Smooth muscle cell (in vitro differentiated cells): ENCODE results near the gene PUDP. TPM values are rescaled to one million over a fixed set of nuclear protein-coding genes. Genes with fewer than 3 reads are reported as not detected.

Source experiments
- DNase-seq: peaks from one replicate; lab custom pipeline; 2025; ENCODE audit not compliant: unreplicated experiment; lab: John Stamatoyannopoulos, UW
- H2AFZ ChIP-seq: fragments of 200-600 bp; sonication (generic); 2 replicates; pipeline ENCODE4 v1.6.0; 2016; ENCODE audit warnings: antibody characterized with exemption, low read depth, mild to moderate bottlenecking
- H3F3A ChIP-seq: fragments of 200-600 bp; sonication (generic); 2 replicates; pipeline ENCODE4 v1.6.0; 2017; ENCODE audit warnings: antibody characterized with exemption, low read depth
- H3K27ac ChIP-seq: fragments of 200-600 bp; sonication (generic); 2 replicates; pipeline ENCODE4 v1.5.1; 2016; ENCODE audit warnings: low read depth, mild to moderate bottlenecking
- H3K27me3 ChIP-seq: fragments of 200-600 bp; sonication (generic); 2 replicates; pipeline ENCODE4 v1.6.1; 2016; ENCODE audit warnings: low read depth, mild to moderate bottlenecking
- H3K36me3 ChIP-seq: fragments of 200-600 bp; sonication (generic); 2 replicates; pipeline ENCODE4 v1.5.1; 2016; ENCODE audit warnings: low read depth
- H3K4me1 ChIP-seq: fragments of 200-600 bp; sonication (generic); 2 replicates; pipeline ENCODE4 v1.5.1; 2016; ENCODE audit warnings: low read depth
- H3K4me2 ChIP-seq: fragments of 200-600 bp; sonication (generic); 2 replicates; pipeline ENCODE4 v1.6.0; 2016; ENCODE audit warnings: mild to moderate bottlenecking
- H3K4me3 ChIP-seq: fragments of 200-600 bp; sonication (generic); 2 replicates; pipeline ENCODE4 v1.5.1; 2016; ENCODE audit warnings: mild to moderate bottlenecking
- H3K79me2 ChIP-seq: fragments of 200-600 bp; sonication (generic); 2 replicates; pipeline ENCODE4 v1.6.0; 2016; ENCODE audit warnings: low read depth, mild to moderate bottlenecking
- H3K9ac ChIP-seq: fragments of 200-600 bp; sonication (generic); 2 replicates; pipeline ENCODE4 v1.6.0; 2016; ENCODE audit warnings: low read depth
- H3K9me3 ChIP-seq: fragments of 200-600 bp; sonication (generic); replicated peaks from 2 replicates; pipeline ENCODE4 v1.5.1; 2016; ENCODE audit warnings: low read depth
- H4K20me1 ChIP-seq: fragments of 200-600 bp; sonication (generic); 2 replicates; pipeline ENCODE4 v1.6.0; 2016; ENCODE audit warnings: low read depth
- WGBS: methylation state at CpG from one replicate; pipeline ENCODE4 v1.1.7; 2016; ENCODE audit warnings: low lambda C conversion rate; 5-methylcytosine and 5-hydroxymethylcytosine counted together
- polyA plus RNA-seq: library from polyadenylated mRNA; unstranded; fragments of >200 nt; fragmentation: Nextera tagmentation; extraction: Ambion mirVana; gene quantifications from 2 replicates; pipeline ENCODE4 v1.2.1, GENCODE V29; 2016
- total RNA-seq: library from RNA; depleted of rRNA; stranded (reverse); fragments of >200 nt; gene quantifications from 2 replicates; pipeline ENCODE4 v1.2.3, GENCODE V29; 2014
- TF ChIP-seq, protein P1 (sequence below): fragments of 200-600 bp; sonication (generic); IDR thresholded peaks from 2 replicates; pipeline ENCODE4 v1.5.1; 2017; ENCODE audit warnings: borderline replicate concordance, mild to moderate bottlenecking, antibody characterized with exemption; ENCODE audit not compliant: insufficient read depth, poor library complexity, severe bottlenecking

PUDP gene
- total and polyA plus RNA-seq, 2 experiments from 2014 or later: 13.2 to 19.5 TPM

DNA sequence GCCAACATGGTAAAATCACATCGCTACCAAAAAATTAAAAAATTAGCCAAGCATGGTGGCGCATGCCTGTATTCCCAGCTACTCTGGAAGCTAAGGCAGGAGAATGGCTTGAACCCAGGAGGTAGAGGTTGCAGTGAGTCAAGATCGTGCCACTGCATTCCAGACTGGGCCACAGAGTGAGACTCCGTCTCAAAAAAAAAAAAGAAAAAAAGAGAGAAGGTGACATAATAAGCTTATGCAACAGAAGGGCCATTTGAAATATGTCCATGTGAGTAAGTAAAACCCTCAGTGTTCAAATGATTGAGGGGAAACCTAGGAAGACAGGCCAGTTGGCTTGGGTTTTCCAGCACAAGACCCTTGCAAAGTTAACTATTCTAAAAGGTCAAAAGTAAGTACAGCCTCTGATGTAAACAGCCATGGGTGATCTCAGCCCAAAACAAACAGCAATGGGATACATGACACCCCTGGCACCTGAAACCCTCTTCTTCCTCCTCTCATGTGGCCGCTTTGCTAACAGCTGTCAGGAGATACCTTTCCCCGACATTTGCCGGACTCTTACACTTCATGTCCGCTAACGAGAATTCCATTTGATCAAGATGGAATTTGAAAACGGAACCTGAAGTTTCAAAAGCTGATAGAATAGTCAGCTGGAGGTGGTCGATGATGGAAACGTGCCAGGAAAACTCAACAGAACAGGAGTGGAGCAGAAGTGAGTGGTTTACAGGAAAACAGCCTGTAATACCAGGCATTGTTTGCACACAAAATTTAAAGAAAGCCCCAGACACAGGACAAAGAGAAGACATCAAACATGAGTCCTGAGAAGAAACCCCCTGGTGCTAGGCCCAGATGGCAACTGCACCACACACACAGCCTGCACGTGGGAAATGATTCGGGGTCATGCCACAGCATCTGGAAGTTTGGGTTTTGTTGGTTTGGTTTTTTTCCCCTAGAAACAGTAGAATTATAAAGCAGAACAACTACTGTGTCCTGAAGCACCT, 93.4 kb downstream of the PUDP start:
- TF ChIP-seq, protein P1, sequence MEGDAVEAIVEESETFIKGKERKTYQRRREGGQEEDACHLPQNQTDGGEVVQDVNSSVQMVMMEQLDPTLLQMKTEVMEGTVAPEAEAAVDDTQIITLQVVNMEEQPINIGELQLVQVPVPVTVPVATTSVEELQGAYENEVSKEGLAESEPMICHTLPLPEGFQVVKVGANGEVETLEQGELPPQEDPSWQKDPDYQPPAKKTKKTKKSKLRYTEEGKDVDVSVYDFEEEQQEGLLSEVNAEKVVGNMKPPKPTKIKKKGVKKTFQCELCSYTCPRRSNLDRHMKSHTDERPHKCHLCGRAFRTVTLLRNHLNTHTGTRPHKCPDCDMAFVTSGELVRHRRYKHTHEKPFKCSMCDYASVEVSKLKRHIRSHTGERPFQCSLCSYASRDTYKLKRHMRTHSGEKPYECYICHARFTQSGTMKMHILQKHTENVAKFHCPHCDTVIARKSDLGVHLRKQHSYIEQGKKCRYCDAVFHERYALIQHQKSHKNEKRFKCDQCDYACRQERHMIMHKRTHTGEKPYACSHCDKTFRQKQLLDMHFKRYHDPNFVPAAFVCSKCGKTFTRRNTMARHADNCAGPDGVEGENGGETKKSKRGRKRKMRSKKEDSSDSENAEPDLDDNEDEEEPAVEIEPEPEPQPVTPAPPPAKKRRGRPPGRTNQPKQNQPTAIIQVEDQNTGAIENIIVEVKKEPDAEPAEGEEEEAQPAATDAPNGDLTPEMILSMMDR: no peak
- no peaks in the 10 kb centered on the region for H3K79me2 ChIP-seq
- H3K4me2 ChIP-seq: no peak overlapping the region
- H3K4me1 ChIP-seq: no peaks in the 10 kb centered on the region
- no peak for DNase-seq
- no peaks in the 10 kb centered on the region for H3K27me3 ChIP-seq
- no peaks in the 10 kb centered on the region for H3K9me3 ChIP-seq
- no peaks in the 10 kb centered on the region for H4K20me1 ChIP-seq
- no peak overlapping the region for H3K9ac ChIP-seq
- H2AFZ ChIP-seq: no peak overlapping the region
- no peak overlapping the region for H3K4me3 ChIP-seq
- no peaks in the 10 kb centered on the region for H3K36me3 ChIP-seq
- H3F3A ChIP-seq: no peaks in the 10 kb centered on the region
- WGBS: 86% methylated on average over 14 of the region's 14 CpGs
- no peak overlapping the region for H3K27ac ChIP-seq

DNA sequence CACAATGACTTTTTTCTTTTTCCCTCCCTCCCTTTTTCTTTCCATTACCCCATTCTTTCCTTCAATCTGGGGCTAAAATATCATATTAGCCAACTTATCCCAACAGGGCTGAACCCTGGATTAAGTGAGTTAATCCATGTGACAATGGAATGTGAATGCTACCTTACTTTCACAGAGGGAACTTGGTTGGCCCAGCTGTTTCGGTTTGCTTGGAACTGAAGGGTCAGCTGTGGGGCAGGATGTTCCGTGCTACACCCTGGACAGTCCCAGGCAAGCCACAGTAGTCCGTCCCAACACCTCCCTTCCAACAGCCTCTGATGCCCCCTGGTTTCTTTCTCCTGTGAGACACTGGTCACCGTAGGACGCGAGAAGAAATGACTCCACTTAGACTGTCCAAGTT, 95.4 kb downstream of the PUDP start:
- no peak overlapping the region for H3K4me2 ChIP-seq
- no peak for DNase-seq
- H3F3A ChIP-seq: no peaks in the 10 kb centered on the region
- H3K4me3 ChIP-seq: no peak overlapping the region
- H2AFZ ChIP-seq: no peak overlapping the region
- H3K27me3 ChIP-seq: no peaks in the 10 kb centered on the region
- H3K79me2 ChIP-seq: no peaks in the 10 kb centered on the region
- H3K9ac ChIP-seq: no peak overlapping the region
- H3K4me1 ChIP-seq: no peaks in the 10 kb centered on the region
- H4K20me1 ChIP-seq: no peaks in the 10 kb centered on the region
- TF ChIP-seq, protein P1: no peak
- WGBS: 96% methylated on average over 6 of the region's 6 CpGs
- no peaks in the 10 kb centered on the region for H3K9me3 ChIP-seq
- no peak overlapping the region for H3K27ac ChIP-seq
- no peaks in the 10 kb centered on the region for H3K36me3 ChIP-seq

DNA sequence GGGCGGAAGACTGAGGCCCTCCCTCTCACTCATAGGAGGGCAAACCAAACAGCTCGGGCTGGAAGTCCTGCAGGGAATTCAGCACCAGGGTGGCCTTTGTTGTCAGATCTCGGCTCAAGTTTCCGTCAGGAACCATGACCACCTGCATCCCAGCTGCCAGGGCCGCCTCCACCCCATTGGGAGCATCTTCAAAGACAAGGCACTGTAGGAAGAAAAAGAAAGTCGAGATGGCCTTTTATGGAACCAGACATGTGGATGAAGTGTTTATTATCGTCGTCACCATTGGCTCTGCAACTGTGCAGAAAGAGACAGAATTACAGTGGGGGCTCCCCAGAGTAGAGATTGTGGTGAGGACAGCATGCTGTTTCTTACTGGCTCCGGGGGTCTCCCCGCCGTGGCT, 97.7 kb downstream of the PUDP start:
- 83% methylated on average over 11 of the region's 11 CpGs for WGBS
- TF ChIP-seq, protein P1: no peak
- no peaks in the 10 kb centered on the region for H3K27me3 ChIP-seq
- H3K4me1 ChIP-seq: no peaks in the 10 kb centered on the region
- no peak overlapping the region for H3K4me2 ChIP-seq
- H3F3A ChIP-seq: no peaks in the 10 kb centered on the region
- H4K20me1 ChIP-seq: no peaks in the 10 kb centered on the region
- no peak for DNase-seq
- no peaks in the 10 kb centered on the region for H3K36me3 ChIP-seq
- no peak overlapping the region for H3K9ac ChIP-seq
- no peak overlapping the region for H3K4me3 ChIP-seq
- no peaks in the 10 kb centered on the region for H3K79me2 ChIP-seq
- no peaks in the 10 kb centered on the region for H3K9me3 ChIP-seq
- no peak overlapping the region for H2AFZ ChIP-seq
- H3K27ac ChIP-seq: no peak overlapping the region
